Activated naive CD4-positive, alpha-beta T cell (primary cell): ENCODE results near the gene KIAA0232.
"Not testable (repeated sequence)": the region's sequence is repeated elsewhere in the genome, so short reads cannot be mapped to it uniquely, and the experiment has no call there.

Experiments
- DNase-seq, 4 experiments: peaks; one replicate each; lab custom pipeline; 2025; lab: John Stamatoyannopoulos, UW

The KIAA0232 gene

GRCh38 chr4:6756345-6756744, 26.2 kb upstream of the KIAA0232 start:
- DNase-seq: not testable (repeated sequence)

- no peak for DNase-seq
Measured at GRCh38 chr4:6758728-6759127, 23.8 kb upstream of the KIAA0232 start.

- DNase-seq: no peak
Measured at GRCh38 chr4:6760865-6761264, 21.7 kb upstream of the KIAA0232 start.

GRCh38 chr4:6761649-6762615, 20.6 kb upstream of the KIAA0232 start:
- DNase-seq: peak in 1 of 4 experiments; percentile 7

GRCh38 chr4:6763330-6763851, 19.1 kb upstream of the KIAA0232 start:
- no peak for DNase-seq

GRCh38 chr4:6764976-6765620, 17.4 kb upstream of the KIAA0232 start:
- no peak for DNase-seq

GRCh38 chr4:6765703-6766102, 16.8 kb upstream of the KIAA0232 start:
- DNase-seq: no peak

GRCh38 chr4:6767386-6767747, 15.2 kb upstream of the KIAA0232 start:
- DNase-seq: no peak

- no peak for DNase-seq
Measured at GRCh38 chr4:6767748-6768538, 14.6 kb upstream of the KIAA0232 start.

GRCh38 chr4:6768539-6768905, 14.0 kb upstream of the KIAA0232 start:
- no peak for DNase-seq

GRCh38 chr4:6769233-6769988, 13.1 kb upstream of the KIAA0232 start:
- DNase-seq: no peak

GRCh38 chr4:6769989-6770420, 12.5 kb upstream of the KIAA0232 start:
- no peak for DNase-seq

- no peak for DNase-seq
Measured at GRCh38 chr4:6770581-6771228, 11.8 kb upstream of the KIAA0232 start.

- DNase-seq: no peak
Measured at GRCh38 chr4:6771229-6771671, 11.3 kb upstream of the KIAA0232 start.

- no peak for DNase-seq
Measured at GRCh38 chr4:6772223-6772928, 10.2 kb upstream of the KIAA0232 start.

GRCh38 chr4:6773106-6773505, 9.4 kb upstream of the KIAA0232 start:
- no peak for DNase-seq

- no peak for DNase-seq
Measured at GRCh38 chr4:6773616-6774540, 8.6 kb upstream of the KIAA0232 start.

- no peak for DNase-seq
Measured at GRCh38 chr4:6775746-6776145, 6.8 kb upstream of the KIAA0232 start.
